HG03457 (cell line): Measurements from ENCODE around the gene TMEM129.
"Not testable (repeated sequence)": the region's sequence is repeated elsewhere in the genome, so short reads cannot be mapped to it uniquely, and the experiment has no call there.

Experiments
- ATAC-seq: cut with Tn5 transposase; IDR thresholded peaks from one replicate; pipeline ENCODE4 v1.9.1; 2021; ENCODE audit warnings: moderate number of reproducible peaks; ENCODE audit not compliant: unreplicated experiment

TMEM129 gene

DNA sequence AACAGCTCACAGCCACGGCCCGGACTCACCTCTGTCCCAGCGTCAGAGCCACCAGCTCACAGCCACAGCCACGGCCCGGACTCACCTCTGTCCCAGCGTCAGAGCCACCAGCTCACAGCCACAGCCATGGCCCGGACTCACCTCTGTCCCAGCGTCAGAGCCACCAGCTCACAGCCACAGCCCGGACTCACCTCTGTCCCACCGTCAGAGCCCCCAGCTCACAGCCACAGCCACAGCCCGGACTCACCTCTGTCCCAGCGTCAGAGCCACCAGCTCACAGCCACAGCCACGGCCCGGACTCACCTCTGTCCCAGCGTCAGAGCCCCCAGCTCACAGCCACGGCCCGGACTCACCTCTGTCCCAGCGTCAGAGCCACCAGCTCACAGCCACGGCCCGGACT, 50.1 kb downstream of the TMEM129 start:
- ATAC-seq: not testable (repeated sequence)

GRCh38 chr4:1670279-1670678, 50.8 kb downstream of the TMEM129 start:
- no peak for ATAC-seq

GRCh38 chr4:1669850-1670249, 51.3 kb downstream of the TMEM129 start:
- ATAC-seq: no peak

GRCh38 chr4:1669270-1669669, 51.9 kb downstream of the TMEM129 start:
- ATAC-seq: no peak

DNA sequence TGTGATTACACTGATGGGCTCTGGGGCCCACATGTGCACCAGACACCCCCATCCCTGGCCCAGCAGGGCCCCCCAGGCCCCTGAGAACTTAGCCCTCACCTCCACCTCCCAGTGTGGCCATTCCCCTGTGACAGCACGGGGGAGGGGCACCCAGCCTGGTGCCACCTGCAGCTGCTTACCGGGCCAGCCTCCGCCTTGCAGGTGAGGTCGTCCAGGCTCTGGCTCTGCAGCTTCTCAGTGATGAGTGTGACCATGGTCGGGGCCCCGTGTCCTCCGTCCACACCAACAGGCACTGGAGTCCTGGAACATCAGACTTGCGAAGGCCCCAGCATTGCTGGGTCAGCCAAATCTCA, 52.7 kb downstream of the TMEM129 start:
- no peak for ATAC-seq

DNA sequence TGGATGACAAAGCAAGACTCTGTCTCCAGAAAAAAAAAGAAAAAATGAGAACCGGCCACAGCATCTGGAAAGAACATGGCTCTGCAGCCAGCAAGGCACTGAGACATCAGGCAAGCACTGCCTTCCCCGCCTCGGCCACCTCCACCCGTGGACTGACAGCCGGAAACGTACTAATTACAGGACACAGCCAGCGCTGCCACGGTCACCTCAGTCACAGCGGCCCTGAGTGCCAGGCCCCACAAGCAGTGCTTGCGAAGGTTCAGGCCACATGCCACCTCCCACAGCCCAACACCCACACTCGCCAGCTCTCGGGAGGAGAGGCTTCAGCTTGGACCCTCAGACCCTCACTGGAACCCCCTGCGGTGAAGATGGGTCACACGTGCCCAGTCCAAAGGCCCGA, 53.9 kb downstream of the TMEM129 start:
- no peak for ATAC-seq

GRCh38 chr4:1666391-1666790, 54.7 kb downstream of the TMEM129 start:
- no peak for ATAC-seq
